ENCODE measurements around the gene PDGFD. TPM values are rescaled to one million over a fixed set of nuclear protein-coding genes. Genes with fewer than 3 reads are reported as not detected.

PDGFD gene
- total RNA-seq, 1 experiment from 2014 or later, result 14.4 TPM

DNA sequence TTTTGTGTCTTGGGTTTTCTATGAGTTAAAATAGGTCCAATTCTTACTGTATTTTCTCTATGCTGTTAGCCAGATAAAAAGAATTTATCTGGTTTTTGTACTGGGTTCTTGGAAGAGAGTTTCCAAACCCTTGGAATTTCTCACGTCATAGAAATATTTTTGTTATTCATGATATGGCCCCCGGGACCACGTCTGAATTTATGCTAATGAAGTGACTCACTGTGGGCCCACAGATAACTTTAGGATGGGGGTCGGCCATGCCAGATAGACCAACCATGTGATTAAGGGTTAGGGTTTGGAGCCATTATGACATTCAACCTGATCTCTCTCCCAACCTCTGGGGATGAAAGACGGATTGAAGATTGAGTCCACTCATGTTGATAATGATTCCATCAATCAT lies 163.1 kb downstream of the PDGFD start:
- DNase-seq (ENCODE audit: low spot score), result no peak

DNA sequence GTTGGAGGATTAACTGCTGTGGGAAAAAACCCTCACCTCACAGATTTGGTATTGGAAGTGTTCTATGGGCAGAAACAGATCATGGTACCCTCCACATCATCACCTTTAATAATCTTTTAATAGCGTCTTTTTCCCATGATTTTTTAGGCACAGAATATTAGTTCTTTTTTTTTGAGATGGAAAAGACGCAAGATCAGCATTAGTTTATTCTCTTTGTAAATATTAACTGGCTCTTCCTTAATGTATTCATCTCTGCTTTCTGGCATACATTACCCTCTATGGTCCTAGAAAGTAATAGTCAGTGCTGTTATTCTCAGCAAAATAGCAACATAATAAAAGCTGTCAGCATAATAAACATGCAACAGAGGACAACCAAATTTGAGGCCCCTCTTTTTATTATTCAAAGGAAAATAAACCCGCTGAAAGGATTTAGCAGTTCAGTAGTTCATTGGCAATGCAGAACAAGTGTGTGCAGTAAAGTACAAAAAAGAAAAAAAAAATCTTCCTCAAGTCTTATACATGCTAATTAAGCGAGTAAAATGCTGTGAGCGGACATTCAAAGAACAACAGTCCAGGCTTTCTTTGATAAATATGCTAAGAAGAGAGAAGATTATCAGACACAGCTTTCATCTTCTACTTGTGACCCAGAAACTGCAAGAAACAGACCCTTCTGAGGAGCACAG lies 165.0 kb downstream of the PDGFD start:
- no peak for DNase-seq (ENCODE audit: low spot score)

DNA sequence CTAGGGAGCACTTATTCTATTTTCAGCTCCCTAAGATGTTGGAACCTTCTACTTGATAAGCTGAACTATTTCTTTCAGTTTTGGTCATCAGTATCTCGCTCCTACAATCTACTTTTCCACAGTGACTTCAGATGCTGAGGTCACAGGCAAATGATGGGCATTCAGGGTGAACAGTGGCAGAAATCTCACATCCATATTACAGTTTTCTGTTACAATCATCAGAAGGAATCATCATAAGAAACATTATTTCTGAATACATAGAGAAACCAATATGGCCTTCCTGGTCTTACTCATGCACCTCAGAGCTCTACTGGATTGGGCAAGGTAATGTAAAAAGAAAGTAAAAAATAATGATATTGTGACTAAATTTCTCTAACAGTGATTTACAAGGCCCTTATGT lies 166.9 kb downstream of the PDGFD start:
- no peak for DNase-seq (ENCODE audit: low spot score)

DNA sequence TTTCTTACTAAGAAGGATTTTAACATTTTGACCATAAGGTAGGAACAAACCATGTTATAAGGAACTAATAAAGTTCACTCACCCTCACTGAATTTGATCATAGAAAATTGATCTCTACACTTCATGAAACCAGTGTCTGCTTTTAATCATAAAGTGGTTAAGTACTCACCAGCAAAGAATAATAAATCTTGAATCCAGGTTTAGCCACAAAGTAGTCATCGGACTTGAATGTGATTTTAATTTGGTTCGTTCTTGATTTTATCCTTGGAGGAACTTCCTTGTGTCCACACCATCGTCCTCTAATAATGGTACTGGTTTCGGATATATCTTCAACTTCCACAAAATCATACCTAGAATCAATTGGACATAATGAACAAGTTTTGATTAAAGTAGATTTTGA lies 168.1 kb downstream of the PDGFD start:
- DNase-seq (ENCODE audit: low spot score), result no peak

DNA sequence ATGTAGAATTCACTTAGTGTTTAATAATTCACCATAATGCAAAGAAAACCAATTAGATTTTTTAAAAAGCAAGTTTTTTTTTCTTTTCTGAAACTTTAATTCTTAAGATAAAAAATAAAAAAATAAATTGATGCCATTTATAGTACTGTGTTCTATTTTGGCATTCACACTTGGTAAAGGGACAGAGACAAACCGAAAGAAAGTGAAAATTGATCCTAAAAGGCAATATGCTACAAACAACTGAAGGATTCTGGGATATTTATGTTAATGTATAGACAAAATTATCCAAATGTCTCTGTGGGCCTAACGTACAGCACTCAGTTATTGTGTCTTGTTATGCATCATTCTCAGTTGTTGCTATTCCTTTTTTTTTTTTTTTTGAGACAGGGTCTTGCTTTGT lies 169.4 kb downstream of the PDGFD start:
- no peak for DNase-seq (ENCODE audit: low spot score)

DNA sequence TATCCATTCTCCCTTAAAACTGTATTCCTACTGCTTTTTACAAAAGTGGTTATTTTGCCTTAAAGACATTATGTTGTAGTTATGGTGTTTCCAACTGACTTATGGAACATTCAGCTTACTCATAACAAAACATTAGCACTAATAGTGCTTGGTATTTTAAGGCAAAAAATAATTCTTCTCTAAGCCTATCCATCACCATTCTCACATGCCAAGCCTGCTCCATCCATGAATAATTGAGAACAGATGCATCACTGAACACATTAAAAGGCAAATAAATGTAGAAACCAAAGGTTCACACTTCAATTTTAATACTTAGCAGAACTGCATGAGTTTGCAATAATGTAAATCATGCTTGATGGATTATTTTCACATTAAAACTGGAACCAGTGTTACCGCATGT lies 169.9 kb downstream of the PDGFD start:
- no peak for DNase-seq (ENCODE audit: low spot score)

DNA sequence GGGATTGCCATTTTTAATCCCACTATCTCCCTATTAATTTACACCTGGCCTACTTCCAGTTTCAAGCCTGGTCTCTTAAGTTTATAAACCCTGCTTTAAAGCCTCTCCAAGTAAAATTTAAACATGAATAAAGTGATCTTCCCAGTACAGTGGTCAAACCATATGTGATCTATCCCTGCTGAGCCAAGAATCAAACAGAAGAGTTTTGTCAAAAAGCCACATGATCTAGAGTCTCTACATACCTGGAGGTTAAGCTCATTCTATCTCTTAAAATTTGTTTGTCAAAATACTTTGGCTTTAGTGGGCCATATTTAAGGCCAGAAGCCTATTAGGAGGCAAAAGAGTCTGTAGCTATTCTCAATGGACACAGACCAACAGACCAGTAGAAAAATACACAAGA lies 170.4 kb downstream of the PDGFD start:
- no peak for DNase-seq (ENCODE audit: low spot score)

DNA sequence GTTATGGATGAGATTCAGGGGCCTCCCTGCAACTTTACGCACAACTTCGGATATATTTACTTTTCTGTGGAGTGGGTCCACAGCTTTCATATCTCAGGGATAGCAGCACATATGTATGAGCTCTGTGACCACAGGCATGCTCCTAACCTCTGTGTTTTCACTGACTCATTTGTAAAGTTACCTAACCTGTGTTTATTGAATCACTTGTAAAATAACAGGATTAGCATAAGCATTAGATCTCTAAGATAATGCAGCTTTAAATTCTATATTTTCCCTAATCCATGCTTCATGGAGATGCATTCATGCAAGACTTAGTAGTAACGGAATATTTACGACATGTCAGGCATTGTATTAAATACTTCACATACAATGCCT lies 175.4 kb downstream of the PDGFD start:
- DNase-seq (ENCODE audit: low spot score), result no peak

DNA sequence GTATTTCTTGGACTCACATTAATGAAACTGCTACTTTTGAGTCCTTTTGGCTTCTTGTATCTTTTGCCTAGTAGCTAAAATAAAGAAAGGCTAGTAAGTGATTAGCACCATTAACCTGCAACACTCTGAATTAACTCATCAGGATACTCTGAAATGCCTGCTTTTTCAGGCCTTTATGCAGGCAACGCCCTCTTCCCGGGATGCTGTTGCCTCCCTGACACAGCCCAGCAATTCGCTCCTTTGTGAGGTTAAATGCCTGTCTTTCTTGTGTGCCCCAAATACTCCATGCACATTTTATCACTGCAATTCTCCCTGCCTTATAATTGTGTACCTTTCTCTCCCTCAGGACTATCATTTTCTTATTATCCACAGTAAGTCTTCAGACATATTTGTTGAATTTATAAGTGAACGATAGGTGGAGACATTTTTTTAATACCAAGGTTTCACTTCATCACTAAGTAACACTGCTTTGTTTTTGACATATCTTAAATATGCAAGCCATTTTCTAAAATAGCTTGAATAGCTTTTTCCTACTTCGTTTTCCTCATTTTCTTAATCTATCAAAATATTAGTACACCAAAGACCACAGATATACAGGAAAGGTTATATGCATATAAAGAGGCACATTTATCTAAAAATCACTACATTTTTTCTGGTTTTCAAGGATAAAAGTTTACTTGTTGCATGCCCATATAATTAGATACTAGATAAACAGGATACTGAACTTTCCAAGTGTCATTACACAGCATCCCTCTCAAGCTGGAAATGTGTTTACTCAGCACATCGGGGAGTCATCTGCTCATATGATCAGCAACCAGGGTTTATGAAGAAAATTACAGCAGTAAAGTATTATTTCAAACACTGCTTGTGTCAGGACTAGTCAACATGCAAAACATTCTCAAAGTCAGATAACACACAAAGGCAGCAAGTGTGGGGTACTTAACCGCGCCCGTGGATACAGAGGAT lies 176.0 kb downstream of the PDGFD start:
- no peak for DNase-seq (ENCODE audit: low spot score)

DNA sequence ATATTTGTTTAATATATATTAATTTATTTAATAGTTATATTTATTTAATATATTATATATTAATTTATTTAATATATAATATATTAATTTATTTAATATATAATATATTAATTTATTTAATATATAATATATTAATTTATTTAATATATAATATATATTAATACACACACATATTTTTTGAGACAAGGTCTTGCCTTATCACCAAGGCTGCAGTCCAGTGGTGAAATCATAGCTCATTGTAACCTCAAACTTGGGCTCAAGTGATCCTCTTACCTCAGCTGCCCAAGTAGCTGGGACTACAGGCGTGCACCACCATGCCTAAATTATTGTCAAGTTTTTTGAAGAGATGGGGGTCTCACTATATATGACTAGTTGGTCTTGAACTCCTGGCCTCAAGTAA lies 178.9 kb downstream of the PDGFD start:
- DNase-seq (ENCODE audit: low spot score), result no peak

DNA sequence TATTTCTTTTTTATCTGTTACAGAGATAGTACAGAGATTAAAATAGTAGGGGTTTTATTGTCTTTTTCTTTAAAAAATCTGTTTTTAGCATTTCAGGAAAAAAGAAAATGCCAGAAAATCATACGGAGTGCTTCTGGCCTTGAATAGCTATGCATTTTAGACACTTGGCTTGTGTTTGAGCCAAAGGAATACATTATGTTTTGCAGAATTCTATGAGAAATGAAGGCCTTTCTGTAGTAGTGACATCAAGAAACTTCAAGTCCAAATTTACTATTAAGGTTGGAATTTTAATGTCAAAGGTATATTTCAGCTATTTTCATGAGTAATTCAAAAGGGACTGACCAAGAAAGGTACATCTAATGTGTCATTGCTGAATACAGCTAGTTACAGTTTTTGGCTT lies 183.8 kb downstream of the PDGFD start:
- no peak for DNase-seq (ENCODE audit: low spot score)

DNA sequence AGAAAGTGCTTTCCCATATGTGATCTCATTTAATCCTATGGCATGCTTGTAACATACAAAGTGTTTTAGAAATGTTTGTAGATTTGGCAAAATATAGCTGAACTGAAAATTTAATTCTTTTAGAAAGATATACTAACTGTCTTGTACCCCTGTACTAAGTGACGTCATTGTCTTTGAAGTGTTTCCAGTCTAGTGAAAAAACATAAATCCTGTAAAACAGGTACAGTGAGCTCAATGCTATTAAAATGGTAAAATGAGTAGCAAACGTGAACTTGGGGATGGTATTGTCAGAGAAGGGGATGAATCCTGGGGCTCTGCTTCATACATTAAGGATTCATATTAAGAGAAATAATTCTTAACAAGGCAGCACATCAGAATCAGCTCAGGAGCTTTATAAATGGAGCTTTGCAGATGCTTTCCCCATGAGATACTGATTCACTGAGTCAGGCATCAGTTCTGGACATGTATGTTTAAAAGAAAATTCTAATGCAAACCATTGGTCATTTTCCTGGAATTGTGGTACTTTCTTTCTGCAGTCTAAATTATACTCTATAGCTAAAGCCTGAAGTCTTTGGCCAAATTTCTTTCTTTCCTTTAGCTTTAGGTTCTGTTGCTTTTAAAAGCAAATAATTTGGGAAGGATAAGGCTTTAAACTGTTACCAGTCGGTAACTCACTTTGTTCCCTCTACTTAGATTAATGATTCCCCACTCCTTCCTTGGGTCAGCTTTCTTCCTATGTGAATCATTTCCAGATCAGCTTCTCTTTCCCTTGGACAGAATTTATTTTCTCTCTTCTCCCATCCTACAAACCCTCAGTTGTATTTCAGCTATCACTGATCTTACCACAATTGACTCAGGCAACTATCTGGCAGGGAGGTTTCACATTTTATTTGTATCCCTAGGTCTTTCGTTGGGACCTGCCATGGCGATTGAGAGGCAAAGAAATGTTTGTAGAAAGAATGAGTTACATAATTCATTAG lies 185.0 kb downstream of the PDGFD start:
- DNase-seq (ENCODE audit: low spot score), result no peak

DNA sequence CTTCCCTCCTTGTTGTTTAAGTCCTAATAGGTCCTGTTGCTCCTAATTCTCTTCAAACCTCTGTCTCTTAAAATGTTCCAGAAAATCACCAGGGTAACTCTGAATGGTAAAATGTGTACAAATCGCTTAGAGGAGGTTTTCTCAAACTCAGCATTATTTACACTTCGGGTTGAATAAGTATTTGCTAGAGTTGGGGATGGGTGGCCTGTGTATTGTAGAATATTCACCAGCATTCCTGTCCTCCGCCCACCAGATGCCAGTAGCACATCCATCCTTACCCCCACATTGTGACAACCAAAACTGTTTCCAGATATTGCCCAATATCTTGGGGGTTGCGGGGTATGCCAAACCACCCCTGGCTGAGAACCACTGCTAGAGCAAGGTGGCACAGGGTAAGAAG lies 191.9 kb downstream of the PDGFD start:
- no peak for DNase-seq (ENCODE audit: low spot score)

DNA sequence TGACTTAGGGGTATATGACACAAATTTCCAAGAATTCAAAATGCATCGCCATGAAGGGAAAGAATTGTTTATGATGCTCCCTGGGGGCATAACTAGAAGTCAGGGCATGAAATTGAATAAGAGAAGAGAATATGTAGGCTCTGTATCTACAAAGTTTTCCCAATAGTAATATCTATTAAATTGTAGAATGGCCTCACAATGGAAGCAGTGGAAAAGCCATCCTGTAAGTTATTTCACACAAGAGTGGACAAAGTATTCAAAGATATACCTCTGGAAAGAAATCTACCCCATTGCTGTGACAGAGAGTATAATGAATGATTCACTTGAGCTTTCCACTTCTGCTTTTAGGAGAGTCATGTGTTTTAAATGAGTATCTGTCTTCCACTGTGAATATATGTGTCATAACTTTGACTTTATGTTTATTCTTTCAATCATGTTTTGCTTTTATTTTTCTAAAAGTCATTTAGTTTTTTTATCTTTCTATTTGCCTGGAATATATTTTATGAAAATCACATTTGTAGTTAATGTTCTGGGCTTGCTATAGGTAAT lies 193.2 kb downstream of the PDGFD start:
- no peak for DNase-seq (ENCODE audit: low spot score)

DNA sequence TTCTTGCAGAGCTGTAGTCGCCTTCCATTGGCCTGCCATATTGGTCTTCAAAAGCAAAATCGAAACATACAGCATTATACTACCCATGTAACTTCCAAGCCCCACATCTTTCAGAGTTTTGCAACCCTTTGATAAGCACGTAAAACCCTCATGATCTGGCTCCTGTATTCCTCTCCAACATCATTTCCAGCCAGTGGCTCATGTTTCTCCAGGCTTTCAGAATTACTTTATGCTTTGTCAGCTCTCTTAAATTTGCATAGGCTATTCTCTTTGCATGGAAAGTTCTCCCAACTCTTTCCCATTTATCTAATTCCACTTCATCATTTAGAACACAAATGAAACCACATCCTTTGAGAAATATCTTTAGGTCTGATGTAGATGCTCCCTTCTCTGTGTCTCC lies 195.3 kb downstream of the PDGFD start:
- DNase-seq (ENCODE audit: low spot score), result no peak

DNA sequence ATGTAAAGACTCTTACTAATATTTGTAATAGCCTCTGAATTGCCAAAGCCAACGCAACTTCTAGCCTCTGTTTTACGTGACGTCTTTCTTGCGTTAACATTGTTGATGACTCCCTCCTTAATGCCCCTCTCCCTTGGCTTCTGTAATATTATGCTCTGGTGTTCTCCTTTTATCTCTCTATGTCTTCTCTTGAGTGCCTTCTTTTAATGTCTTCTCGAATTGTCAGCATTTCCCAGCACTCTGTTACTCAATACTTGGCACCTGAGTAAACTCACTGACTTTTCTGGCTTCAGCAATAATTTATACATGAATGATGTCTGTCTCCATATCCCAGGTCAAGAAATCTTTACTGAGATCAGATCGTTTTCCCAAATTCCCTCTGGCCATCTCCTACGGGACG lies 196.0 kb downstream of the PDGFD start:
- DNase-seq (ENCODE audit: low spot score), result no peak

DNA sequence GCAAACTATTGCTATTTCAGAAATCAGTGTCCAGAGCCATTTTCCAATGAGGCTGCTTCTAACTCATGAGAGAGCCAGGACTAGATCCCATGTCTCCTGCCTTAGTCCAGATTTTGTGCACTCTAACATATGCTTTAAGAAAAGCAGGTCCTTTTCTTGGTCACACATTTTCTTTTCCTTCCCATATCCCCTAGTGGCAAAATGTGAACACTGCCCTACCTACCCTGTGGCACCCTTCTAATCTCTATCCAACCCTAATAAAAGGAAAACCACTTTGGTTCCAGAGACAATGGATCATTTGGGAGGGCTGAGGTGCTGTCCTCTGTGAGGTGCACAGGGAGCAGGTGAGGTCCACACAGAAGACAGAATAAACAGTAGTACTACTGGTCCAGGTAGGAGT lies 199.6 kb downstream of the PDGFD start:
- DNase-seq (ENCODE audit: low spot score), result no peak

DNA sequence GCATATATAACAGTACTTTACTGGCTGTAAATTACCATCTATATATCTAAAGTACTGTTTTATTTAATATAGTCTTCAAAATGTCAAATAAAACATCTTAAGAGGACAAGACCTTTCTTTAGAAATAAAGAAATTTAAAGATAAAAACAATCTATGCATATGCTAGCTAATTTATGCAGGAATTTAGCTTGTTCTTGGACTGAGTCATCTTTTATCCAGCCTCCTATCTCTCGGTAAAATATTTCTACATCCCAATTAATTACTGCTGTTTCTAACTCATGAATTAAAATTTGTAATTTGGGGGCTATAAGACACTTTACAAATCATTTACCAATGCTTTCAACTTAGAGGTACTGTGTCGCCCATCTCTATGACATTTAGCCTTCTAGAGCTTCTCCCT lies 200.3 kb downstream of the PDGFD start:
- no peak for DNase-seq (ENCODE audit: low spot score)

DNA sequence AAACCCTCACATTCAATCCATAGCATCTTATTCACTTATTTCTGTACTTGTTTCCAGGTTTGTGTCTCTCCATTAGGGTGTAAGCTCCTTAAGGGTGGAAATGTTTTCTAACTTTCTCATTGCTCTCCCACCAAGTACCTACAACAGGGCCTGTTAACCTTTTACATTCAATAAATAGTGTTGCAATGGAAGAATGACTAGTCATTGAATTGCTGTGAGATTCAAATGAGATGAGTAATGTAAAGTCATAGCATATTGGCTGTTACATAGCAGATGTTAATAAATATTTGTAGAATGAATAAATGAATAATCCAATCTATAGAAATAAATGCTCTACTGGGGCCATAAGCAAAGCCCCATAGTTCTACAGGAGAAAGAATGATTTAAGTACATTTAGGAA lies 202.9 kb downstream of the PDGFD start:
- DNase-seq (ENCODE audit: low spot score), result no peak

DNA sequence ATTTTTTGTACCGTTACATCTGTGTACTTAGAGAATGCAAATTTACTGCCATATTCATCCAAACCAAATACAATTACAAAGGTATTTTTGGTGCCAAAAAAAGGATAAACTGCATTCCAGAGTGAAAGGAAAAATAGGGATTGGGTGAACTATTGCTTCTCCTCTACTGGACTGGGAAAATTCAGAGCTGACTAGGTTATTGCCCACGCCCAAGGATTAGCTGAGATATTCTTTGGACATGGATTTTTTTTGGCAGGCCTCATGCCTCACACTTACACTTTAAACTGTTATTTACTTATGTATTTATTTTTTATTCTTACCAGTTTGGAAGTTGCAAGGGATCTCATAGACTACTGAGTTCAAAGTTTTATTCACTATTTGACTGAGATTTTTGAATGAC lies 203.8 kb downstream of the PDGFD start:
- no peak for DNase-seq (ENCODE audit: low spot score)

DNA sequence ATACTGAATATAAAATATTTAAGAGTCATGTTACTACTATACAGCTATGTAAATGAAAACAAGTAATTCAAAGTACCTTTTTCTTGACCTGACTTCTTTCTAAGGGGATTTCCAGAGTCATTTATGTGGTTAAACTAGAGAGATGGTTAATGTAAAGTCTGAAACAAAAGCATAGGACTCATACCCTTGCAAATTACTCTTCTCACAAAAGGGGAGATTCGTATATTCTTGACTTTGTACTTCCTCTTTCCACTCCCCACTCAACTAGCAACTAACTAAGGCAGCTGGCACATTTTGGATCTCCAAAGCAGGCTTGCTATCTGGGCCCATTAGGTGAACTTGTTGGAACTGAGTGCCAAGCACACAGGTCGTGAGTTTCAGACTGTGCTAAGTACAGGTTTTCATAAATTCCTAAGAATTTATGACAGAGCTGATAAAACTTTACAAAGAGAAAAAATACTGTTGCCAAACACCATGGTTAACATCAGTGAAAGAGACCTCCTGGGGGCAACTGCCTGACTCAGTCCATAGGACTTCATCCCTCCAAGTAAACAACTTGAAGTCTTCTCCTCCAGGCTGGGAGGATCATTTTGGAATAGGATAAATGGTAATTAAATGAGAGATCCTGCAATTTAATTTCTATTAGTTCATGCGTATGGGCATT lies 204.5 kb downstream of the PDGFD start:
- DNase-seq (ENCODE audit: low spot score), result peak; percentile 38

All from A172 (cell line).